ENCODE measurements around the gene FAM210B. TPM values are rescaled to one million over a fixed set of nuclear protein-coding genes. Genes with fewer than 3 reads are reported as not detected.

The FAM210B gene
- total and polyA plus RNA-seq, 2 of the 13 experiments (the other 11 are each of a cell fraction or from before 2014, with no cell fraction given) = 75.9 to 107 TPM

GRCh38 chr20:56343861-56344381 is 14.9 kb upstream of the FAM210B start (continued):
- TF ChIP-seq ZNF597 (CRISPR knock-in tag; IDR thresholded peaks at IDR 0.05) (no peak), MXD1 (CRISPR knock-in tag; IDR thresholded peaks at IDR 0.05) (0 out of 2 replicates have a peak, but pooled peaks have one; percentile 43), TERF1 (CRISPR knock-in tag; IDR thresholded peaks at IDR 0.05) (no peak), ZNF510 (CRISPR knock-in tag; IDR thresholded peaks at IDR 0.05; ENCODE audit: low read depth) (no peak), ZC3H13 (CRISPR knock-in tag; IDR thresholded peaks at IDR 0.05) (no peak), ZNF276 (CRISPR knock-in tag; IDR thresholded peaks at IDR 0.05; ENCODE audit: low read depth) (no peak), ZGPAT (CRISPR knock-in tag; IDR thresholded peaks at IDR 0.05) (no peak), SNAPC5 (CRISPR knock-in tag; IDR thresholded peaks at IDR 0.05; ENCODE audit: borderline replicate concordance) (no peak), HIVEP1 (CRISPR knock-in tag; IDR thresholded peaks at IDR 0.05) (peak; percentile 27; the same call in 1 of the 2 replicates), RXRA (CRISPR knock-in tag; IDR thresholded peaks at IDR 0.05) (no peak), ZNF589 (CRISPR knock-in tag; conservative IDR thresholded peaks at IDR 0.05) (no peak), ZNF773 (CRISPR knock-in tag; IDR thresholded peaks at IDR 0.05; ENCODE audit: borderline replicate concordance) (no peak), ZNF639 (CRISPR knock-in tag; conservative IDR thresholded peaks at IDR 0.05) (no peak), PATZ1 (CRISPR knock-in tag; IDR thresholded peaks at IDR 0.05) (no peak), TBL1XR1 (IDR thresholded peaks at IDR 0.05; ENCODE audit: borderline replicate concordance, low read length, partially characterized antibody) (peak; percentile 29), ZNF224 (CRISPR knock-in tag; IDR thresholded peaks at IDR 0.05) (no peak), ZNF7 (CRISPR knock-in tag; IDR thresholded peaks at IDR 0.05) (no peak), ZNF564 (CRISPR knock-in tag; IDR thresholded peaks at IDR 0.05) (peak; percentile 94), ZNF772 (CRISPR knock-in tag; IDR thresholded peaks at IDR 0.05) (0 out of 2 replicates have a peak, but pooled peaks have one; percentile 28), MAX (IDR thresholded peaks at IDR 0.05) (no peak)
